ENCODE results near the gene EPB41L3.
"Not testable (repeated sequence)": the region's sequence is repeated elsewhere in the genome, so short reads cannot be mapped to it uniquely, and the experiment has no call there.

Gene EPB41L3

DNA sequence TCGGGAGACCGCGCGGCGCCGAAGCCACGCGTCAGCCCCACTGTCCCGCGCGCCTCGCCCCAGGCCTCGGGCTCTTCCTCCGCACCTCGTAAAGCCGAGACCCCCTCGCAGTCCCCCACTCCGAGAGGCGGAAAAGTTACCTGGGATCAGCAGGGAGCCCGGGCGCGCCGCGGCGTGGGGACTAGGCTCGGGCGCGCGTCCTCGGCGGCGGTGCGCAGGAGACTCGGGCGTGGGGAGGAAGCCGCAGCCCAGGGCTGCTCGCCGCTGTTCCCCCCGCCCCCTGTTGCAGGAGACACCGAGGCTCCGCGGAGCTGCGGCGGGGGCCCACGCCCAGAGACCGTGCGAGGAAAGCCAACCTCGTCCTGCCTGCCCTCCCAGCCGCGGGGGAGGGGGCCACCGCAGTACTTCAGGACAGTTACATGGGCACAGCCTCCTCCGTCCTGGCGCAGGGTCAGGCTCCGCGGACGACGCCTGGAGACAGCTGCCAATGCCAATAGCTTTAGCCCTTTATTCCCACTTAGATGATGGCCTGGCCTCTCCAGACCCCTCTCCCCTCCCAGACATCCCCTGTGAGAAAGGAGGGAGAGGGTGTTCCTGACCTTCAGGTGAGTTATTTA is at the start of gene EPB41L3:
TSS of gene EPB41L3 (minus strand) at position 225 of the 617 bp plus-strand sequence. CDS start 54,814 bp downstream, outside the sequence.
- Histone ChIP-seq H3K4me3 (ENCODE audit: low read depth in 1 of 2, low read length in 2 of 2) (peak within 1 kb of the TSS; percentile 60 to 63), H3K9ac (ENCODE audit: low read depth in 1 of 2, low read length in 2 of 2) (no peak within 1 kb of the TSS), H3K36me3 (ENCODE audit: control insufficient read depth in 1 of 2, insufficient read depth in 2 of 2, low read length in 2 of 2) (no peaks in the 10 kb centered on the region), H3K9me3 (ENCODE audit: control insufficient read depth in 1 of 2, low read length in 2 of 2) (no peaks in the 10 kb centered on the region), H3K27me3 (ENCODE audit: control insufficient read depth in 1 of 2, insufficient read depth in 2 of 2, low read length in 2 of 2) (peaks cover 0 to 3% of the 10 kb centered on the region in 2 donors), H3K4me1 (ENCODE audit: control insufficient read depth in 1 of 2, insufficient read depth in 2 of 2, low read length in 2 of 2) (peaks cover 0 to 4% of the 10 kb centered on the region in 2 donors), H3K27ac (ENCODE audit: low read depth, low read length) (peak within 1 kb of the TSS; percentile 32)

DNA sequence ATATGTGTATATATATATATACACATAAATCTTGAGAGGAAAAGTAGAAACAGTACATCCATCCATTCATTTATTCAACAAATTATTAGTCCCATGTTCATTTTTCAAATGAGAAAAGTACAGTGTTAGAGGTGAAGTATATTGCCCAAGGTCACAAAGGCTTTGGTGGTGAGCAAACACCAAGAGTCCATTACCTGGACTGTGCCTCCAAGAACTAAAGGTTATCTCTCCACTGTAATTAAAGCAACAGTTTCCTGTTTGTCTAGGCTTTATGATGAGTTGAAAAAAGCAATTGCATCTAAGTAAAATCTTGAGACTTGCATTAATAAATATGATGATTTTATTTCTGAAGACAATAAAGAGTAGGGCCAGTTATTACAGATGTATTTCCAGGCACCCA is 44.7 kb upstream of the EPB41L3 start:
- Histone ChIP-seq H3K27me3 (ENCODE audit: control insufficient read depth in 1 of 2, insufficient read depth in 2 of 2, low read length in 2 of 2) (no peaks in the 10 kb centered on the region), H3K27ac (ENCODE audit: low read depth, low read length) (no peak overlapping the region), H3K36me3 (ENCODE audit: control insufficient read depth in 1 of 2, insufficient read depth in 2 of 2, low read length in 2 of 2) (peaks cover 0 to 6% of the 10 kb centered on the region in 2 donors), H3K4me3 (ENCODE audit: low read depth in 1 of 2, low read length in 2 of 2) (no peak overlapping the region), H3K9ac (ENCODE audit: low read depth in 1 of 2, low read length in 2 of 2) (no peak overlapping the region), H3K9me3 (ENCODE audit: control insufficient read depth in 1 of 2, low read length in 2 of 2) (peaks cover 0 to 4% of the 10 kb centered on the region in 2 donors), H3K4me1 (ENCODE audit: control insufficient read depth in 1 of 2, insufficient read depth in 2 of 2, low read length in 2 of 2) (no peaks in the 10 kb centered on the region)

DNA sequence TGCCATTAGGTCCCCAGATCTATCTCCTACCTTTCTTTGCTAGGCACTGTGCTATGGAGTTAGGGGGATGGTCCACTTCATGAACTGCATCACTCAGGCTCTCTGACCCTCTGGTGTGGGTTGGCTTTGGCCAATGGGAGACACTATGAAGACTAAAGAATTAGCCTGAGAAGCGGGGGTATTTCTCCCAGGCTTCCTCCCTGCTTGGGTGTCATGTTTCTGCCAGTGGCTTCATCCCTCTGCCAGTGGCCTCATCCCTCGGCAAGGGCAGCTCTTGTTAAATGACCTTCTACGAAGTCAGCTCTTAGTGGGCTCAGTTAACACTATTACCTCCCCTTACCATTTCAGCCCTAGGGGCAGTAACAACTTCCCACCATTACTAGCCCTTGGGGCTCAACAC is 41.9 kb upstream of the EPB41L3 start:
- H3K27ac ChIP-seq (ENCODE audit: low read depth, low read length), result no peak overlapping the region
- H3K4me1 ChIP-seq (ENCODE audit: control insufficient read depth in 1 of 2, insufficient read depth in 2 of 2, low read length in 2 of 2), result no peaks in the 10 kb centered on the region
- H3K36me3 ChIP-seq (ENCODE audit: control insufficient read depth in 1 of 2, insufficient read depth in 2 of 2, low read length in 2 of 2), result no peaks in the 10 kb centered on the region
- H3K9me3 ChIP-seq (ENCODE audit: control insufficient read depth in 1 of 2, low read length in 2 of 2), result no peaks in the 10 kb centered on the region
- no peak overlapping the region for H3K9ac ChIP-seq (ENCODE audit: low read depth in 1 of 2, low read length in 2 of 2)
- no peaks in the 10 kb centered on the region for H3K27me3 ChIP-seq (ENCODE audit: control insufficient read depth in 1 of 2, insufficient read depth in 2 of 2, low read length in 2 of 2)
- no peak overlapping the region for H3K4me3 ChIP-seq (ENCODE audit: low read depth in 1 of 2, low read length in 2 of 2)

DNA sequence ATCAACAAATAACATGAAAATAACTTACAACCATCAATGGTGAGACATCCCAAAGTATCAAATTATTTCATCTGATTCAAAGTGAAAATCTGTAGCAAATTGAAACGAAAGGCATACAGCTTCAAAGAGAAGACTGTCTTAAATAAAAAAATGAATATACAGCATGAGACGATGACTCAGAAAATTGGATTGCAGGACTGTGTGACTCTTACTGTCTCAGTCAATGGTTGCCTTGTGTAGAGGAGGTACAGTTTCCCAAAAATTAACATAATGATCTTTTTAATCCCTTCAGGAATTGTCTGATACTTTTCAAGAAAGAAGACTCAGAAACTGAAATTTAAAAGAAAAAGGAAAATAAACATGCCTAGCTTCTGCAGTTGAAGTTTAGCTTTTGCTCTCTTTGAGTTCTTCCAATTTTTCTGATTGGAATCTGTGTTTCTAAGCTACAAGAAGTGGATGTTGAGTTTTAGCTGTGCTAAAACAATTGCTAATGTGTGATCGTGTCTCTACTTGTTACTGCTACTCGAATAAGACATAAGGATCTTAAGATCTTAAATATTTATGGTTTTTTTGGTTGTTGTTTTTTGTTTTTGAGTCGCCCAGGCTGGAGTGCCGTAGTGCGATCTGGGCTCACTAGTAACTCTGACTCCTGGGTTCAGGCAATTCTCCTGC is 41.1 kb upstream of the EPB41L3 start:
- Histone ChIP-seq H3K27ac (ENCODE audit: low read depth, low read length) (no peak overlapping the region), H3K4me1 (ENCODE audit: control insufficient read depth in 1 of 2, insufficient read depth in 2 of 2, low read length in 2 of 2) (no peaks in the 10 kb centered on the region), H3K36me3 (ENCODE audit: control insufficient read depth in 1 of 2, insufficient read depth in 2 of 2, low read length in 2 of 2) (no peaks in the 10 kb centered on the region), H3K4me3 (ENCODE audit: low read depth in 1 of 2, low read length in 2 of 2) (no peak overlapping the region), H3K9me3 (ENCODE audit: control insufficient read depth in 1 of 2, low read length in 2 of 2) (no peaks in the 10 kb centered on the region), H3K27me3 (ENCODE audit: control insufficient read depth in 1 of 2, insufficient read depth in 2 of 2, low read length in 2 of 2) (no peaks in the 10 kb centered on the region), H3K9ac (ENCODE audit: low read depth in 1 of 2, low read length in 2 of 2) (no peak overlapping the region)

DNA sequence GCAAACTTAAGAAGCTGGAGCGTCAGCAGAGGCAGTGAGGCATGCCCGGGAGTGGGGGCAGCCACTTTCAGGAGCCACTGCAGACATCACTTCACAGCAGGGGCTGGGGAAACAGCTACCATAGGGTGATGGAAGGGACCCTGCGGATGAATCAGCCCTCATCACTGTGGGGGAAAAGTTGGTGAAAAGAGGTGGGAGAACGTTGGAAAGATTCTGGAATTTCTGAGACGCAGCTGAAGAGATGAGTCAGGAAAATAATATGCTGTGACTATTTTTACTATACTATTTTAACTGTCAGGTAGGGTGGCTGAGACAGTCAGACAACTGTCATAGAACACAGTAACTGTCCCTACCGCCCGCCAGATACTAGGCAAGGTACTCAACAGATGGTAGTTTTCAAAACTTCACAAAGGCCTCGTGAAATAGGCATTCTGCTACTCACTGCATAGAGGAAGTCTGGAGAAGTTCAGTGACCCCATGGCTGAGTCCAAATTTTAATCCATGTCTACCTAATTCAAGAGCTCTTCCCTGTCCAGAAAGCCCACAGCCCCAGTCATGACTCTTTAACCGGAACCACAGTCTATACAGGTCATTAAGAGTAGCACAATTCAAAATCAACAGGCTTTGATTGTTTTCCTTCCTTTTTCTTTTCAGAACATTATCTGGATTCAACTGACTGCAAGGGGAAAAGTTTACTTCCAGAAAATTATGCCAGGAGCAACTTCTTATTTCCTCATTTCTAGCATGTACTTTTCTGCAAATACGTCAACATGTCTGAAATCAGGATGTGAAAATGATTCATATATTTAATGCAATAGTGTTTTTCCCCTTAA is 39.3 kb upstream of the EPB41L3 start:
- no peak overlapping the region for H3K9ac ChIP-seq (ENCODE audit: low read depth in 1 of 2, low read length in 2 of 2)
- no peaks in the 10 kb centered on the region for H3K4me1 ChIP-seq (ENCODE audit: control insufficient read depth in 1 of 2, insufficient read depth in 2 of 2, low read length in 2 of 2)
- no peak overlapping the region for H3K4me3 ChIP-seq (ENCODE audit: low read depth in 1 of 2, low read length in 2 of 2)
- H3K36me3 ChIP-seq (ENCODE audit: control insufficient read depth in 1 of 2, insufficient read depth in 2 of 2, low read length in 2 of 2), result no peaks in the 10 kb centered on the region
- no peak overlapping the region for H3K27ac ChIP-seq (ENCODE audit: low read depth, low read length)
- H3K9me3 ChIP-seq (ENCODE audit: control insufficient read depth in 1 of 2, low read length in 2 of 2), result no peaks in the 10 kb centered on the region
- no peaks in the 10 kb centered on the region for H3K27me3 ChIP-seq (ENCODE audit: control insufficient read depth in 1 of 2, insufficient read depth in 2 of 2, low read length in 2 of 2)

DNA sequence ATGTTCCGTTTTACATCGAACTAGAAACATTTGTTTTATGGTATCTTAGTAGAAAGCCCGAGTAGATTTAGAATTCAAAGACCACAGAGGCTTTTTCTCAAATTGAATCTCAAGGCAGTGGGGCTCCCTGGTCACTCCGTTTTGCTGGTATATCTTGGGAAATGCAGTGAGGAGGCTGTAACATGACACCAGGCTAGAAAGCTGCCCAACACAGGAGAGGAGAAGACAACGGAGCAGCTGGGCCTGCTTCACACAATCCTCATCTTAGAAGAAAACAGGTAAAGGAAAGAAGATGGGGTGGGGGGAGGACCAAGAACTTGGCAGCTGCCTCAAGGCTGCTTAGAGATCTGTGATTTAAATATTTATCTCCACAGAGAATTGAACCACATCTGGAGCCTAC is 38.3 kb upstream of the EPB41L3 start:
- Histone ChIP-seq H3K27ac (ENCODE audit: low read depth, low read length) (no peak overlapping the region), H3K9ac (ENCODE audit: low read depth in 1 of 2, low read length in 2 of 2) (no peak overlapping the region)

DNA sequence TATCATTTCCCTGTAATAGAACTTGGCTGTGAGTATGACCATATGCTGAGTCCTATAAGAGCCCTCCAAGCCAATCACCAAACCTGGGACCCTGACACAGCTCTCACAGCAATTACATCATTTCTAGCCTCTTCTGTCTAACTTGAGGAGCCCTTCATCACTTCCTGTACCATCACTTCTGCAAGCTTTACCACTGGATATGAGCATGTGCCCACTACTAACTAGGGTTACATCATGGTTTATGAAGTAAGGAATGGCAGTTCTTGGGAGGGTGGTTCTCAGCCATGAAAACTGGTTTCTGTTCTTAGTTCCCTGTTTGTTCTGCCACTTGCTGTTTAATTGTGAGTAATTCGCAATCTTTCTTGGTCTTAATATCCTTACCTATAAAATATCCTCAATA is 31.0 kb upstream of the EPB41L3 start:
- no peaks in the 10 kb centered on the region for H3K9me3 ChIP-seq (ENCODE audit: control insufficient read depth in 1 of 2, low read length in 2 of 2)
- H3K9ac ChIP-seq (ENCODE audit: low read depth in 1 of 2, low read length in 2 of 2), result no peak overlapping the region

More for the DNA sequence above, 38.3 kb upstream of the EPB41L3 start:
- Histone ChIP-seq H3K4me1 (ENCODE audit: control insufficient read depth in 1 of 2, insufficient read depth in 2 of 2, low read length in 2 of 2) (no peaks in the 10 kb centered on the region), H3K36me3 (ENCODE audit: control insufficient read depth in 1 of 2, insufficient read depth in 2 of 2, low read length in 2 of 2) (no peaks in the 10 kb centered on the region), H3K27me3 (ENCODE audit: control insufficient read depth in 1 of 2, insufficient read depth in 2 of 2, low read length in 2 of 2) (no peaks in the 10 kb centered on the region), H3K4me3 (ENCODE audit: low read depth in 1 of 2, low read length in 2 of 2) (no peak overlapping the region), H3K9me3 (ENCODE audit: control insufficient read depth in 1 of 2, low read length in 2 of 2) (no peaks in the 10 kb centered on the region)

DNA sequence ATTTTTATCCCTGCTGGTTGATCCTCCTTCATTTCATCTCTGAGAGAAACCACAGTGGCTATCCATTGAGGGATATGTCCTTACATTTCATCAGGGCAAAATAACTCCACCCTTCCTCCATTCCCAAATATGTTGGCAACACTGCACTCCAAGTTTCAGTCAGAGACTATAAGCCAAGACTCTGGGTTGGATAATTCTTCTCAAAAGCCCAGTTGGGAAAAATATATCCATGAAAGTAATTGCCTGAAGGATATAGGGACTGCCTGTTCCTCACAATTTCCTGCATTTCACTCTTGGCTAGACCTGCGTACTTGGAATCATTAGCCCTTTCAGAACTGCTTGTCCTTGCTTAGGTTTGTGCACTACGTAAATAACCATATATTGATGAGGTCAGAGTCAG is 27.9 kb upstream of the EPB41L3 start:
- H3K27ac ChIP-seq (ENCODE audit: low read depth, low read length), result no peak overlapping the region
- peaks cover 0 to 3% of the 10 kb centered on the region in 2 donors for H3K36me3 ChIP-seq (ENCODE audit: control insufficient read depth in 1 of 2, insufficient read depth in 2 of 2, low read length in 2 of 2)
- H3K4me3 ChIP-seq (ENCODE audit: low read depth in 1 of 2, low read length in 2 of 2), result no peak overlapping the region
- H3K4me1 ChIP-seq (ENCODE audit: control insufficient read depth in 1 of 2, insufficient read depth in 2 of 2, low read length in 2 of 2), result no peaks in the 10 kb centered on the region
- no peaks in the 10 kb centered on the region for H3K9me3 ChIP-seq (ENCODE audit: control insufficient read depth in 1 of 2, low read length in 2 of 2)
- H3K27me3 ChIP-seq (ENCODE audit: control insufficient read depth in 1 of 2, insufficient read depth in 2 of 2, low read length in 2 of 2), result no peaks in the 10 kb centered on the region
- no peak overlapping the region for H3K9ac ChIP-seq (ENCODE audit: low read depth in 1 of 2, low read length in 2 of 2)

More for the DNA sequence above, 31.0 kb upstream of the EPB41L3 start:
- Histone ChIP-seq H3K27ac (ENCODE audit: low read depth, low read length) (no peak overlapping the region), H3K4me1 (ENCODE audit: control insufficient read depth in 1 of 2, insufficient read depth in 2 of 2, low read length in 2 of 2) (no peaks in the 10 kb centered on the region), H3K27me3 (ENCODE audit: control insufficient read depth in 1 of 2, insufficient read depth in 2 of 2, low read length in 2 of 2) (no peaks in the 10 kb centered on the region), H3K4me3 (ENCODE audit: low read depth in 1 of 2, low read length in 2 of 2) (no peak overlapping the region), H3K36me3 (ENCODE audit: control insufficient read depth in 1 of 2, insufficient read depth in 2 of 2, low read length in 2 of 2) (peaks cover 0 to 3% of the 10 kb centered on the region in 2 donors)

DNA sequence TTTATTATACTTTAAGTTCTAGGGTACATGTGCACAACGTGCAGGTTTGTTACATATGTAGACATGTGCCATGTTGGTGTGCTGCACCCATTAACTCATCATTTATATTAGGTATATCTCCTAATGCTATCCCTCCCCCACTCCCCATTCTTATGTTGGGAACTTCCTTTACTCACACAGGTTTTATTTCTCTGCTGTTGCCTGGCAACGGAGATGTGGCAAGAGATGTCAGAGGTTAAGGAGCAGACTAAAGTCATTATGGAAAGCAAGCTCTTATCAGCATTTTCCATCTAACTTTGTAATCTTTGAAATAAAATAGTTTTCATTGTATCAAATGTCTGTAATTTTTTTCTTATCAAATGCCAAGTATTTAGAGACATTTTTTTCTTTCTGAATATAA is 26.8 kb upstream of the EPB41L3 start:
- not testable (repeated sequence) for H3K9ac ChIP-seq (ENCODE audit: low read depth in 1 of 2, low read length in 2 of 2); H3K9me3 ChIP-seq (ENCODE audit: control insufficient read depth in 1 of 2, low read length in 2 of 2); H3K4me3 ChIP-seq (ENCODE audit: low read depth in 1 of 2, low read length in 2 of 2); H3K27me3 ChIP-seq (ENCODE audit: control insufficient read depth in 1 of 2, insufficient read depth in 2 of 2, low read length in 2 of 2); H3K36me3 ChIP-seq (ENCODE audit: control insufficient read depth in 1 of 2, insufficient read depth in 2 of 2, low read length in 2 of 2); H3K27ac ChIP-seq (ENCODE audit: low read depth, low read length); H3K4me1 ChIP-seq (ENCODE audit: control insufficient read depth in 1 of 2, insufficient read depth in 2 of 2, low read length in 2 of 2)

DNA sequence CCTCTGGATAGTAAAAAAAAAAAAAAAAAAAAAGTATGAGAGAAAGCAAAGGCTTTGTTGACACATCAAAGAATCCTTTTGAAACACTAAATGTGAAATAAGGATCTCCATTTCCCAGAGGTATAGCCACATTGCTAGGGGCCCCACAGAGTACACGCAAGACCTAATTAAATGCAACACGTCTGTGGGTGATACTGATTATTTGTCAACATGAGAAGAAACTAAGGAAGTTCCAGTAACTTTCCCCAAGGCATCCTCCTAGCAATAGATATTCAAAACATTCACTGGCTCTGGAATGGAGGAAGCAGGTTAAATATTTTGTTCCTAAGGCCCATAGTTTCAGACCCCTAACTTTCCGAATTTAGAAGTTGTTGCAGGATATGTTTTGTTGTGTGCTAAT is 24.6 kb upstream of the EPB41L3 start:
- Histone ChIP-seq H3K27me3 (ENCODE audit: control insufficient read depth in 1 of 2, insufficient read depth in 2 of 2, low read length in 2 of 2) (no peaks in the 10 kb centered on the region), H3K4me3 (ENCODE audit: low read depth in 1 of 2, low read length in 2 of 2) (no peak overlapping the region), H3K9me3 (ENCODE audit: control insufficient read depth in 1 of 2, low read length in 2 of 2) (no peaks in the 10 kb centered on the region), H3K4me1 (ENCODE audit: control insufficient read depth in 1 of 2, insufficient read depth in 2 of 2, low read length in 2 of 2) (no peaks in the 10 kb centered on the region), H3K27ac (ENCODE audit: low read depth, low read length) (no peak overlapping the region), H3K9ac (ENCODE audit: low read depth in 1 of 2, low read length in 2 of 2) (no peak overlapping the region), H3K36me3 (ENCODE audit: control insufficient read depth in 1 of 2, insufficient read depth in 2 of 2, low read length in 2 of 2) (no peaks in the 10 kb centered on the region)

All from duodenal mucosa (tissue), 2 donors.